ENCODE data around the gene PON2. TPM values are rescaled to one million over a fixed set of nuclear protein-coding genes. Genes with fewer than 3 reads are reported as not detected.
"Not testable (repeated sequence)": the region's sequence is repeated elsewhere in the genome, so short reads cannot be mapped to it uniquely, and the experiment has no call there.

Gene PON2
- total RNA-seq: 10 to 100 TPM; 39.1 to 49.8 TPM
- long read RNA-seq, donor 1, transcript PON2-218 (9 exons, 1,653 nt): major isoform, 11 of 17 reads
- long read RNA-seq, donor 1, partial matches to known transcripts: 2 of 17 reads
- long read RNA-seq, donor 1, other reads (novel, unspliced or antisense): 4 of 17 reads
- long read RNA-seq, donor 2, transcript PON2-218 (9 exons, 1,653 nt): major isoform, 57 of 83 reads
- long read RNA-seq, donor 2, transcript PON2-202 (9 exons, 1,726 nt): minor isoform, 9 of 83 reads
- long read RNA-seq, donor 2, partial matches to known transcripts: 2 of 83 reads
- long read RNA-seq, donor 2, other reads (novel, unspliced or antisense): 15 of 83 reads

GRCh38 chr7:95434557-95435421, at the start of gene PON2:
TSS of gene PON2 (minus strand) at chr7:95435028. CDS start at chr7:95434951, 77 bp downstream.
- DNase-seq (ENCODE audit: low spot score): peak; percentile 94
- intact Hi-C loops (cut with DNase I): no loop called here

DNA sequence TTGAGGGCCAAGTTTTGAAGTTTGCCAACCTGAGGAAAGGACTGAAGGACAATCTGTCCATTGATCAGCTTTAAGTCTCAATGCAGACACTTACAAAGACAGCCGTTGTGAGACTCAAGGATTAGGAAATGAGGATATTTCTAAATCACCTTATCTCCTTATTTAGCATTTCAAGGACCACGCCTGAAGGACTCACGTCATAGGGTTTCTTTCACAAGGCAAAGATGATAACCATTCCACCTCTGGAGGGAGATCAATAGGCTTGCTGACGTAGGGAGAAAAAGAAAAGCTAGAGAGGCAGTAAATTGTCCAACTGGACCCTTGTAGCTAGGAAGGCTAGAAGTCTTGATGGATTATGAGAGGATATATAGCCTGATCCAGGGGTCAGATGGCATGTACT, 47.6 kb upstream of the PON2 start:
- DNase-seq (ENCODE audit: low spot score): no peak
- intact Hi-C loops (cut with DNase I): loop anchor here in 1 of 2 donors (5.0 kb wide), 2 partner anchors 1025 to 1995 kb away; no protein-coding TSS in a partner anchor

DNA sequence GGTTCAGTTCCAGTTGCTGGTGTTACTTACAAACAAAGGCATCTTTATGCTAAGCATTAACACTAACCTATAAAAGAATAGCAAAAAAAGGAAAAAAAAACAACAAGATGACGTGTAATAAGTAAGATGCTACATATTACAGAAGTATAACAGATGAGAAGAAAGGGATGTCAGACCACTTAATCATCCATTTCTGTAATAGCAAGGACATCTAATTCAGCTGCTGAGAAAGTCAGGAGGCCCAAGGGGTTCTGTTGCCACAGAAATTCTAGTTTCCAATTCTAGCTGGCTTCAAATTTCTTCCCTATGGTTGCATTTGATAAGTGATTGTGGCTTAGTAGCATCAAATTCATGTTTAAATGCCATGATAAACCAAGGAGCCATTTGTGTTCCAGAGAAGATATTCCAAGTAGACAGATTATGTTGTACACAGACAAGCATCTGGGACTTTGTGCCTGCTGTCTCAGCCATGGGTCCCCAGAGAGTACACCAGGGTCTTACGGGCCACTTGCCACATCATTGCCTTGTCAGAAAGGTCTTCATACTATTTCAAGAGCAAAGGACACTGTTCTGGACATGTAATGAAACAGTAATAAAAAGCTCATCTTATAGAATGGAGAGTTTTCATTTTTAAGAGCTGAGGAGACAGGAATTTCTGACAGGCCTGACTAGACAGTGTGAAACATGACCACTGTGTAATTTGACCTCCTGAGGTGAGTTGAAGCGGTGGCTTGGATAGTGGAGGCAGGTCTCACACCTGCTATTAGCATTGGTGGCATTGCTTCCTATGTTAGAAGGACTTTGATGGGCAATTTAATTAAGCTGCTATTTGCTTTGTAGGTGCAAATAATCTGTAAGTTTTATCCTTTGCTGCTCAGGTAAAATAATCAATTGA, 46.7 kb upstream of the PON2 start:
- no peak for DNase-seq (ENCODE audit: low spot score)
- intact Hi-C loops (cut with DNase I): loop anchor here in 1 of 2 donors (5.0 kb wide), 2 partner anchors 1024 to 1994 kb away; no protein-coding TSS in a partner anchor

GRCh38 chr7:95479992-95480624, 45.3 kb upstream of the PON2 start:
- intact Hi-C loops (cut with DNase I): loop anchor here in 1 of 2 donors (5.0 kb wide), 2 partner anchors 1023 to 1993 kb away; no protein-coding TSS in a partner anchor

DNA sequence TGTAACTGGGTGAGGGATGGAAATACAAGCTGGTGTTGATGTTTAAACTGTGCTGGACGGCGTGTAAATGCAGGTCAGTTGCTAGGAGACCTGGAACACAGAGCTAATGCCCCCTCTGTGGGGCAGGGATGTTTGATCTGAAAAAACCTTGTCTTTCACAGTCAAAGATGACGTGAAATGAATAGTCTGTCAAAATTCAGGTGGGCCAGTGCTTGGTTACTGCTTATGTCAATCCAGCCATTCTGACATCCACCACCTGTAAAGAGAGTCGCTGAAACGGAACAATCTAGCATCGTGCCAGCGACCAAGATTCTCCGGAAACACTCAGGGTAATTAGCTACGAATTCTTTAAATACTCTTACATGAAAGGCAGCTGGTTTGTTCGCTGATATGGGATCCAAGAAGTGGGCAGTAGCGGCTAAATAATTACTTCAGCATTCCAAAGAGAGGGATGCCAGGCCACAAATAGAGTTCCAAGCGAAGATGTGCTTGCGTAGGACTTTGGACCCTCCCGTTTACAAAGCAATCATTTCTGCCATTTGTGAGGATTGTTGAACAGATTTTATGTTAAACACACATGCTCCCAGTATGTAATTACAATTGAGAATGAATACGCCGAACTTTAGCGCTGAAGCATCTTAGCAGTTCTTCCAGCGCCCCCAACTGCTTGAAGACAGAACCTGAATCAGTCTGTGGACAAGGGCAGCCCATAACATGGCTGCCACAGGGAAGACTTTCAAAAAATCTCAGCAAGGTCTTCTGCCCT, 43.6 kb upstream of the PON2 start:
- intact Hi-C loops (cut with DNase I): no loop called here

More at GRCh38 chr7:95479992-95480624, 45.3 kb upstream of the PON2 start:
- no peak for DNase-seq (ENCODE audit: low spot score)

GRCh38 chr7:95476904-95477594, 42.2 kb upstream of the PON2 start:
- intact Hi-C loops (cut with DNase I): no loop called here
- no peak for DNase-seq (ENCODE audit: low spot score)

More for the DNA sequence above, 43.6 kb upstream of the PON2 start:
- no peak for DNase-seq (ENCODE audit: low spot score)

DNA sequence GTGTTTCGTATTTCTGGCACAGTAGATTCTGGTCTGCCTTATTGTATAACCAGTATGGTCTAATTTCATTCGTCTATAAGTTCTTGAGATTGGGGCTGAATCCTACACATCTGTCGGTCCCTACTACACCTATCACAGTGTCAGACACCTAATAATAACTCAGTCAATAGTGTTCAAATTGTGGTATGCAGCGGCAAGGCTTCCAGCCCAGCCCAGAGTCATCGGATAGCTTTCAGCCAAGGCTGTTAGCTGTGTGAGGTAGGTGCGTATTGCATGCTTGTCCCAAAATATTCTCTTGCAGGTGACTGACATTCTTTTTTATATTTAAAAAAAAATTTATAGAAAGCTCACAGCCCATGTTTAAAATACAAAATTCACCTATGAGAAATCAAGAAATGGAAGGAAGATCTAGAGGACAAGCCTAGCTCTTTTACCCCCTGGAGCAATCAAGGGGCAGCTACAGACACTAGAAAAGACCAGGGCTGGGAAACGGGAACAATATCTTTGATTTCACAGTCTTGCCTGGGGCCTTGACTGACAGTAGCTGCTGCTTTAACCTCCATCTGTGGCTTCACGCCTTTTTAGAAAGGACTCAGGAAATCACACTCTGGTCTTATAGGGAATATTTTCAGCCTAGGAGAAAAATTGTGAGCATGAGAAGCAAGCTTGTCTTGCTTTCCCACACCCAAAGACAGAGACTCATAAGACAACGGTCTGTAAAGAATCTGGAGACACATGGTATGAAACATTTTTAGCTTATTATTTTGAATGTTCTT, 41.4 kb upstream of the PON2 start:
- DNase-seq (ENCODE audit: low spot score): no peak
- intact Hi-C loops (cut with DNase I): no loop called here

- intact Hi-C loops (cut with DNase I): no loop called here
- no peak for DNase-seq (ENCODE audit: low spot score)
These were observed 38.6 kb upstream of the PON2 start for GRCh38 chr7:95473276-95473985.

- intact Hi-C loops (cut with DNase I): no loop called here
These were observed 37.8 kb upstream of the PON2 start for GRCh38 chr7:95472581-95473161.

GRCh38 chr7:95471071-95471470, 36.2 kb upstream of the PON2 start:
- DNase-seq (ENCODE audit: low spot score): no peak
- intact Hi-C loops (cut with DNase I): no loop called here

More at GRCh38 chr7:95472581-95473161, 37.8 kb upstream of the PON2 start:
- DNase-seq (ENCODE audit: low spot score): no peak

DNA sequence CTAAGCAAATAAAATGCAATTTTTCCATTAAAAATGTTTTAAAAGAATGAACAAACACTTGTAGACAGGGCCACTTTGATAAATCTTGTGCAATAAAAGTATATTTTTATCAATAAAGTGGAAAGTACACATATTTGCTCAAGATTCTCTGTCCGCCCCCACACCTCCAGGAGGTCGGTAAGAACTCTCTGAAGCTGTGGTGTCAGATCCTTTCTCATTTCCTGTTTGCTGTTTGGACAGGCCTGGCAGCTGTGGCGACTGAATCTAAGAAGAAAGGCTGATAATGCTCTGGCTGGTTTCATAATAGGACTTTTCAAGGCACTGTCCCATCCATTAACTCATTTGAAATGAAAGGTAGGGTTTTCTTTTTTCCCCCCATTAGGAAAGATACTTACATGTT, 35.6 kb upstream of the PON2 start:
- no peak for DNase-seq (ENCODE audit: low spot score)
- intact Hi-C loops (cut with DNase I): no loop called here

- intact Hi-C loops (cut with DNase I): no loop called here
- DNase-seq (ENCODE audit: low spot score): no peak
These were observed 35.0 kb upstream of the PON2 start for GRCh38 chr7:95469848-95470247.

DNA sequence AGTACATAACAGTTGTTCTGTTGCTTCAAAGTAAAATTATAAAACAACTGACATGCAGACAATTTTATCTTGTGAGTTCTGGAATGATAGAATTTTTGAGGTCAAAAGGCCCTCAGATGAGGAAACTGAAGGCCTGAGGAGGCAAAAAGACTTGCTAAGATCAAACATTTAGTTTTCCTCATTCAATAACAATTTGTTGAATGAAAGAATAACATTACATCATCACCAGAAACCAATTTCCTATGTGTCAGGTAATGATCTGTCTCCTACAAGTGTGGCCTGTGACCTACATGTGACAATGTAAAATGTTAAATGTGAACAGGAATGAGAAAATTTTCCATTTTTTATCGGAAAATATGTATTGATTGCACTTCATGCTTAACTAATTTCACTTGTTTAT, 34.4 kb upstream of the PON2 start:
- no peak for DNase-seq (ENCODE audit: low spot score)
- intact Hi-C loops (cut with DNase I): no loop called here

DNA sequence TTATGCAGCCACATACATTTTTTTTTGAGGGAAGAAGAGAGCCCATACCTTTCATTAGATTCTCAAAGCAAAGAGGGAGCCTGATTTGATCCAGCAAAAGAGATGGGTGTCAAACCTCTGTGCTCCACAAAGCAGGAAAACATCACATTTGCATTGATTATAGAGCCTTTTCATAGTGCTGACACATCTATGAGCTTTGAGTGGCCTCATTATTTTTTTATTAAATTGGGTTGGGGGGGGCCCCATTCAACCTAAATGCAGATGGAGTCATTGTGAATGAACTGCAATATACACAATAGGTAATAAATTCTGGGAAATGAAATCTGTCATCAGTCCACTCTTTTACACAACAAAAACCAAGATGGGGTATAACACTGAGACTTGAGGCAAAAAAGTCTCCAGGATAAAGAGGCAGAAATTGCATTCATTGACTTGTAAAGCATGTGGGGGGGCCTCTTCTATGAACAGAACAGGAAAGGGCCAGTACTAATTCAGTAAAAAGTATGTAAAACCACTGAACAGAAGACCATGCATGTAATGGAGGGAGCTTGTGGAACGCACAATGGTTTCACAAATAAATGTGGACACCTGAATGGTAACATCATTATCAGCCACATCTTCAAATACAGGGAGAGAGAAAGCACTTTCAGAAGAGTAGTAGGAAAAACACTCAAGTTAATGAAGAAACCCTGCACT, 33.2 kb upstream of the PON2 start:
- no peak for DNase-seq (ENCODE audit: low spot score)
- intact Hi-C loops (cut with DNase I): no loop called here

- intact Hi-C loops (cut with DNase I); DNase-seq (ENCODE audit: low spot score): not testable (repeated sequence)
These were observed 25.8 kb upstream of the PON2 start for GRCh38 chr7:95460653-95461052.

Measured in posterior vena cava (tissue), 2 donors.